HFFc6 (cell line): ENCODE measurements around the gene LILRB1. TPM values are rescaled to one million over a fixed set of nuclear protein-coding genes. Genes with fewer than 3 reads are reported as not detected.
"Not testable (repeated sequence)": the region's sequence is repeated elsewhere in the genome, so short reads cannot be mapped to it uniquely, and the experiment has no call there.

Experiments used
- DNase-seq: peaks from one replicate; pipeline ENCODE4 v3.0.0-alpha.2; 2018
- H3K27ac Mint-ChIP-seq: 2 replicates; pipeline ENCODE4 v1.8.0; 2020; ENCODE audit warnings: mild to moderate bottlenecking, mixed read lengths
- H3K27me3 Mint-ChIP-seq: 2 replicates; pipeline ENCODE4 v1.8.0; 2021; ENCODE audit warnings: mild to moderate bottlenecking, moderate library complexity, mixed read lengths; ENCODE audit not compliant: insufficient read depth
- H3K36me3 Mint-ChIP-seq: 2 replicates; pipeline ENCODE4 v1.8.0; 2021; ENCODE audit warnings: low read depth, mixed read lengths
- H3K4me1 Mint-ChIP-seq: 2 replicates; pipeline ENCODE4 v1.8.0; 2020; ENCODE audit warnings: low read depth, mixed read lengths
- H3K4me3 Mint-ChIP-seq: 2 replicates; pipeline ENCODE4 v1.8.0; 2020; ENCODE audit warnings: mild to moderate bottlenecking, moderate library complexity, mixed read lengths
- H3K9me3 Mint-ChIP-seq: 2 replicates; pipeline ENCODE4 v1.8.0; 2020; ENCODE audit warnings: mild to moderate bottlenecking, mixed read lengths
- CTCF ChIP-seq: fragments of 200-600 bp; sonication (generic); IDR thresholded peaks from 2 replicates; pipeline ENCODE4 v1.5.0; 2021; ENCODE audit warnings: antibody characterized with exemption, mild to moderate bottlenecking
- total RNA-seq, 6 experiments: library from RNA; stranded (reverse); fragmentation: NEBNext Ultra II Directional; extraction: Animal tissue kit (Norgen Biotek cat#: 25700); gene quantifications; 2 replicates in 1 of 6; 3 replicates in 5 of 6; pipeline ENCODE4 v1.2.3, GENCODE V29; 2021

LILRB1 gene
- total RNA-seq, 6 experiments from 2014 or later: not detected

- no peak for TF ChIP-seq CTCF
- H3K4me1 Mint-ChIP-seq: no peaks in the 10 kb centered on the region
- peaks cover 53% of the 10 kb centered on the region for H3K9me3 Mint-ChIP-seq
- peaks cover 4% of the 10 kb centered on the region; the same call in 1 of the 2 replicates for H3K36me3 Mint-ChIP-seq
- no peak overlapping the region for H3K27ac Mint-ChIP-seq
- H3K27me3 Mint-ChIP-seq: no peaks in the 10 kb centered on the region; the same call in 1 of the 2 replicates
- H3K4me3 Mint-ChIP-seq: no peak overlapping the region
- no peak for DNase-seq
Observed at GRCh38 chr19:54630782-54631181, 498 bp downstream of the LILRB1 start.

GRCh38 chr19:54631489-54632337 lies 1.4 kb downstream of the LILRB1 start:
- H3K4me1 Mint-ChIP-seq, H3K4me3 Mint-ChIP-seq, DNase-seq, H3K36me3 Mint-ChIP-seq, H3K27me3 Mint-ChIP-seq, H3K27ac Mint-ChIP-seq: not testable (repeated sequence)
- H3K9me3 Mint-ChIP-seq: peaks cover 44% of the 10 kb centered on the region

GRCh38 chr19:54632517-54632916 lies 2.2 kb downstream of the LILRB1 start:
- H3K9me3 Mint-ChIP-seq: peaks cover 41% of the 10 kb centered on the region
- not testable (repeated sequence) for H3K4me3 Mint-ChIP-seq, H3K36me3 Mint-ChIP-seq, H3K27me3 Mint-ChIP-seq, DNase-seq, H3K4me1 Mint-ChIP-seq, H3K27ac Mint-ChIP-seq

GRCh38 chr19:54633401-54633800 lies 3.1 kb downstream of the LILRB1 start:
- no peaks in the 10 kb centered on the region; the same call in 1 of the 2 replicates for H3K27me3 Mint-ChIP-seq

GRCh38 chr19:54636081-54636480 lies 5.8 kb downstream of the LILRB1 start:
- not testable (repeated sequence) for H3K4me3 Mint-ChIP-seq, DNase-seq, H3K27me3 Mint-ChIP-seq, H3K4me1 Mint-ChIP-seq, H3K36me3 Mint-ChIP-seq, H3K27ac Mint-ChIP-seq
- peaks cover 18% of the 10 kb centered on the region for H3K9me3 Mint-ChIP-seq

More at GRCh38 chr19:54633401-54633800, 3.1 kb downstream of the LILRB1 start:
- DNase-seq: no peak
- peaks cover 37% of the 10 kb centered on the region for H3K9me3 Mint-ChIP-seq
- H3K4me3 Mint-ChIP-seq: no peak overlapping the region
- no peak overlapping the region for H3K27ac Mint-ChIP-seq
- no peaks in the 10 kb centered on the region for H3K4me1 Mint-ChIP-seq
- TF ChIP-seq CTCF: no peak
- H3K36me3 Mint-ChIP-seq: 0 out of 2 replicates have a peak, but pooled peaks cover 4% of the 10 kb centered on the region

- H3K27ac Mint-ChIP-seq: no peak overlapping the region
- no peak overlapping the region for H3K4me3 Mint-ChIP-seq
- TF ChIP-seq CTCF: no peak
- H3K4me1 Mint-ChIP-seq: no peaks in the 10 kb centered on the region
- peaks cover 16% of the 10 kb centered on the region for H3K9me3 Mint-ChIP-seq
- DNase-seq: no peak
- 0 out of 2 replicates have a peak, but pooled peaks cover 4% of the 10 kb centered on the region for H3K36me3 Mint-ChIP-seq
- no peaks in the 10 kb centered on the region for H3K27me3 Mint-ChIP-seq
Observed at GRCh38 chr19:54638683-54639082, 8.4 kb downstream of the LILRB1 start.

- H3K4me1 Mint-ChIP-seq, H3K36me3 Mint-ChIP-seq, H3K27ac Mint-ChIP-seq, H3K4me3 Mint-ChIP-seq, DNase-seq, H3K27me3 Mint-ChIP-seq: not testable (repeated sequence)
- H3K9me3 Mint-ChIP-seq: peaks cover 20% of the 10 kb centered on the region
Observed at GRCh38 chr19:54642953-54643352, 12.7 kb downstream of the LILRB1 start.

- H3K27ac Mint-ChIP-seq, H3K27me3 Mint-ChIP-seq, H3K4me3 Mint-ChIP-seq, H3K36me3 Mint-ChIP-seq, H3K4me1 Mint-ChIP-seq, DNase-seq: not testable (repeated sequence)
- peaks cover 23% of the 10 kb centered on the region for H3K9me3 Mint-ChIP-seq
Observed at GRCh38 chr19:54643583-54643982, 13.3 kb downstream of the LILRB1 start.
